ENCODE measurements around the gene LZTS2. TPM values are rescaled to one million over a fixed set of nuclear protein-coding genes. Genes with fewer than 3 reads are reported as not detected.
A peak's percentile ranks its signal among the peaks of the same experiment; 100 is the strongest.

Gene LZTS2
- total RNA-seq, 1 donor from 2014 or later, result 52.6 TPM

DNA sequence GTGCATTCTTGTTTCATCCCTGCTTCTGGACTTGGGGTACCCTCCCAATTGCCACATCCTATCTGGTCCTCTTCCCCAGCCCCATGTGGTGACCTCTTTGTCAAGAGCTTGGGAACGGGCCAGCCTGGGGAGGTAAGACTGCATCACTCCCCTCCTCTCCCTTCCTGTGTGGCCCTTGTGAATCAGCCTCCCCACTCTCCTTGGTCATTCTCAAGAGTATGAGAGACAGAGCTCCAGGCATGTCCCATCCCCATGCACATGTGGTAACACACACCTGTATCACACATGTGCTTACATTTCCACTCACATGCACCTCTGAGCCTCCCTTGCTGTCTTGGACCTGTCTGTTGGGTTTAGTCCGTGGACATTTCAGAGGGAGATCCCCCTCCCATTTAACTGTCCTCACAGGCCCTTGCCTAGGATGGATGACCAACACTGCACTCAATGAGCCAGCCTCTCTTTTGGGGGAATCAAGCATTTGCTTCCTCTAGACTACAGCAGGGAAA lies 14.9 kb upstream of the LZTS2 start:
- Histone ChIP-seq H3K36me3 (peaks cover 53% of the 10 kb centered on the region), H3K4me3 (no peak overlapping the region), H3K27me3 (ENCODE audit: low read depth) (no peaks in the 10 kb centered on the region), H3K4me1 (peaks cover 30% of the 10 kb centered on the region), H3K9me3 (no peaks in the 10 kb centered on the region), H3K27ac (no peak overlapping the region)
- TF ChIP-seq, protein P1, sequence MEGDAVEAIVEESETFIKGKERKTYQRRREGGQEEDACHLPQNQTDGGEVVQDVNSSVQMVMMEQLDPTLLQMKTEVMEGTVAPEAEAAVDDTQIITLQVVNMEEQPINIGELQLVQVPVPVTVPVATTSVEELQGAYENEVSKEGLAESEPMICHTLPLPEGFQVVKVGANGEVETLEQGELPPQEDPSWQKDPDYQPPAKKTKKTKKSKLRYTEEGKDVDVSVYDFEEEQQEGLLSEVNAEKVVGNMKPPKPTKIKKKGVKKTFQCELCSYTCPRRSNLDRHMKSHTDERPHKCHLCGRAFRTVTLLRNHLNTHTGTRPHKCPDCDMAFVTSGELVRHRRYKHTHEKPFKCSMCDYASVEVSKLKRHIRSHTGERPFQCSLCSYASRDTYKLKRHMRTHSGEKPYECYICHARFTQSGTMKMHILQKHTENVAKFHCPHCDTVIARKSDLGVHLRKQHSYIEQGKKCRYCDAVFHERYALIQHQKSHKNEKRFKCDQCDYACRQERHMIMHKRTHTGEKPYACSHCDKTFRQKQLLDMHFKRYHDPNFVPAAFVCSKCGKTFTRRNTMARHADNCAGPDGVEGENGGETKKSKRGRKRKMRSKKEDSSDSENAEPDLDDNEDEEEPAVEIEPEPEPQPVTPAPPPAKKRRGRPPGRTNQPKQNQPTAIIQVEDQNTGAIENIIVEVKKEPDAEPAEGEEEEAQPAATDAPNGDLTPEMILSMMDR (IDR thresholded peaks at IDR 0.05), result no peak
- DNase-seq (peak; percentile 24), ATAC-seq (no peak)
- intact Hi-C loops (cut with DNase I), result no loop called here

DNA sequence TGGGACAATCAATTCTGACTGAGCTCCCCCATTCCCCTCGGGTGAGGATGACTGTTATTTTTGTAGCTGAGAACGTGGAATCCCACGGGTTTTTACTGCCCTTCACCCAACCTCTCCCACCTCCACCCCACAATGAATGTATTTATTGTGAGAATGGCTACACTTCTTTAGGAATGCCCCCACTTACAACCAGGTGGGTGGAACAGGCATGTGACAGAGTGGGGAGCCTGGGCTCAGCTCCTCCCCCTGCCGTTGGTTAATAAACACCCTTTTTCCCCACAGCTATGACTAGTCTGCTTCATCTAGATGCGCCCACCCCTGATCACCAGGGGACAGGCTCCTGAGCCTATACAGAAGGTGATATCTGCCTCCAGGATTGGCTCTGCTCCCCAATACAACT lies 14.3 kb upstream of the LZTS2 start:
- peaks cover 30% of the 10 kb centered on the region for H3K4me1 ChIP-seq
- H3K36me3 ChIP-seq, result peaks cover 53% of the 10 kb centered on the region
- no peaks in the 10 kb centered on the region for H3K27me3 ChIP-seq (ENCODE audit: low read depth)
- ATAC-seq, result no peak
- no peak overlapping the region for H3K4me3 ChIP-seq
- intact Hi-C loops (cut with DNase I), result no loop called here
- TF ChIP-seq, protein P1 (IDR thresholded peaks at IDR 0.05), result no peak
- no peak overlapping the region for H3K27ac ChIP-seq
- H3K9me3 ChIP-seq, result no peaks in the 10 kb centered on the region
- peak; percentile 11 for DNase-seq

DNA sequence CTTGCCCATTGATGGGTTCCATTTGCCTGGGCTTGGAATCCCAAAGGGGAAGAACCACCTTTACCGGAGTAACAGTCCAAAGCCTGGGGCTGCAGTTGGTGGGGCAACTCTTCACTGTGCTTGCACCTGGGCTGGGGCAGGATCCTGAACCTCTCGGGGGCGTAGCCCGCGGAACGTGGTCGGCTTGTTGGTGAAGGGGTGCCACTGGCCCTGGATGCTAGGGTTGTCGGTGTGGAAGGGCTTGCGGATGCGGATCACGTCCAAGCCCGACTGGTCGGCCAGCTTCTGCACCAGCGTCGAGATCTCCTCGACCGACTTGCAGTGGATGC lies 13.0 kb upstream of the LZTS2 start:
- DNase-seq, result no peak
- ATAC-seq, result peak in 1 of 2 donors; percentile 12

DNA sequence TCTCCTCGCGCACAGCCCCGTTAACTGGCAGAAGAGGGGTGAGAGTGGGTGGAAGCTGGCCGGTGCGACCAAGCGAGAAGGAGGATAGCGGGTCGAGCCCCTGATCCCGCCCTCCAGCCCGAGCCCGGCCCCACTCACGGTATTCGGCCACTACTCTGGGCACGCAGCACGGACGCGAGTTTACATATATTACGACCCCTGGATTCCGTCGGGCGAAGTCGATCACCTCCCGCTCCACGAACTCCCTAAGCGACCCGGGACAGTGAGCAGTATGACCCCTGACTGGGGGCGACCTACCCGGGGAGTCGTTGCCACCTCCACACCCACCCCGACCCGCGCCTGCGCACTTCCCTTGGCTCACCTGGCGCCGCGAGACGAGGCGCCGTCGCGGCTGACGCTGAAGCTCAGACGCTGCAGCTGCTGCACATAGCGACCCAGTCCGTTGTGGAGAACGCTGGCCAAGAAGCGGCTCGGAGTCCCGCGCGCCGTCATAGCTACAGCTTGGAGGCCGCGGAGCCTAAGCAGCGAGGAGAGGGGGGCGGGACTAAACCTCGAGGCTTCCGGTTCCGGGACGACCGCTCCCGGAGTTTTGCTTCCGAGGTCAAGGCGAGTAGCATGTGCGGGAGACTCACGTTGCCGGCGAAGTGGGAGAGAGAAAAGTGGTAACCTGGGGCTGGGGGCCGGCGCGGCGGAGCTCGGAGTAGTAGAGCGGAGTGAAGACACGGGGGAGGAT lies 12.5 kb upstream of the LZTS2 start, which contains the start of the genes MRPL43 and TWNK:
TSS of gene MRPL43 (minus strand) at position 546 of the 733 bp plus-strand sequence. CDS start at position 492, 54 bp downstream.
TSS of gene TWNK (plus strand) at position 592 of the 733 bp plus-strand sequence. CDS start 668 bp downstream, outside the sequence.
- TF ChIP-seq, protein P1 (IDR thresholded peaks at IDR 0.05), result no peak
- DNase-seq (peak; percentile 91), ATAC-seq (peak; percentile 89 to 97)
- Histone ChIP-seq H3K4me3 (peak within 1 kb of the TSS; percentile 93), H3K4me1 (peaks cover 30% of the 10 kb centered on the region), H3K27me3 (ENCODE audit: low read depth) (no peaks in the 10 kb centered on the region), H3K36me3 (peaks cover 52% of the 10 kb centered on the region), H3K27ac (peak within 1 kb of the TSS; percentile 80), H3K9me3 (no peaks in the 10 kb centered on the region)
- intact Hi-C loops (cut with DNase I), result no loop called here

More for the DNA sequence above, 13.0 kb upstream of the LZTS2 start:
- intact Hi-C loops (cut with DNase I), result no loop called here
- peak overlapping the region; percentile 80 for H3K27ac ChIP-seq
- peak overlapping the region; percentile 93 for H3K4me3 ChIP-seq
- peaks cover 30% of the 10 kb centered on the region for H3K4me1 ChIP-seq
- TF ChIP-seq, protein P1 (IDR thresholded peaks at IDR 0.05), result no peak
- H3K36me3 ChIP-seq, result peaks cover 53% of the 10 kb centered on the region
- H3K9me3 ChIP-seq, result no peaks in the 10 kb centered on the region
- no peaks in the 10 kb centered on the region for H3K27me3 ChIP-seq (ENCODE audit: low read depth)

DNA sequence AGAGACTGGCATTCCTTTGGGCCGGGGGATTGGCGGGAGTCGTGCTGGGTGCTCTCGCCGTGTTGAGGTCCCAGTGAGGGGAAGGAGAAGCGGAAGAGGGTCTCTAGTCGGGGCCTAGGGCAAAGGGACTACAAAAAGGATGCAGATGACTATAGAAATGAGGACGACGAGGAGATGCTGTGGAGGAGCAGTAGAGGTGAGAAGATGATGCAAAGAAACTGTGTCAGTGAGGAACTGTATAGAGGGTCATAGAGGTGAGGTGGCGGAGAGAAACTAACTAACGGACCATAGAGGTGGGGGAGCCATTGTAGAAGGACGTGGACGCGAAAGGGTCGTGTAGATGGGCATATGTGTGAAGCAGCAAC lies 11.9 kb upstream of the LZTS2 start:
- H3K27ac ChIP-seq, result peak overlapping the region; percentile 80
- peak overlapping the region; percentile 93 for H3K4me3 ChIP-seq
- H3K36me3 ChIP-seq, result peaks cover 49% of the 10 kb centered on the region
- ATAC-seq (no peak), DNase-seq (no peak)
- TF ChIP-seq, protein P1 (IDR thresholded peaks at IDR 0.05), result no peak
- peaks cover 30% of the 10 kb centered on the region for H3K4me1 ChIP-seq
- intact Hi-C loops (cut with DNase I), result no loop called here
- H3K27me3 ChIP-seq (ENCODE audit: low read depth), result no peaks in the 10 kb centered on the region
- no peaks in the 10 kb centered on the region for H3K9me3 ChIP-seq
